LNCaP clone FGC (cell line): ENCODE measurements around the gene PACSIN3.
"Not testable (repeated sequence)": the region's sequence is repeated elsewhere in the genome, so short reads cannot be mapped to it uniquely, and the experiment has no call there.

Experiments used
- DNase-seq: peaks from one replicate; pipeline ENCODE4 v3.0.0-alpha.2; 2011; ENCODE audit warnings: low read depth
- H3K4me3 ChIP-seq: 2 replicates; pipeline ENCODE4 v1.5.1; 2011; ENCODE audit warnings: mild to moderate bottlenecking, low read depth, low read length, control low read depth
- CTCF ChIP-seq: IDR thresholded peaks from 2 replicates; pipeline ENCODE4 v1.5.1; 2012; ENCODE audit warnings: mild to moderate bottlenecking; ENCODE audit not compliant: control insufficient read depth, insufficient read depth; ENCODE audit errors: extremely low read depth

Gene PACSIN3

GRCh38 chr11:47192111-47192510, 5.9 kb upstream of the PACSIN3 start:
- no peak for DNase-seq

GRCh38 chr11:47191137-47191536, 4.9 kb upstream of the PACSIN3 start:
- not testable (repeated sequence) for DNase-seq, H3K4me3 ChIP-seq

More at GRCh38 chr11:47192111-47192510, 5.9 kb upstream of the PACSIN3 start:
- H3K4me3 ChIP-seq, result no peak overlapping the region
- no peak for TF ChIP-seq CTCF

GRCh38 chr11:47189100-47189834, 3.0 kb upstream of the PACSIN3 start:
- TF ChIP-seq CTCF, result no peak
- H3K4me3 ChIP-seq, result no peak overlapping the region
- DNase-seq, result peak; percentile 88

GRCh38 chr11:47188259-47188658, 2.0 kb upstream of the PACSIN3 start:
- DNase-seq, result no peak
- TF ChIP-seq CTCF, result no peak
- H3K4me3 ChIP-seq, result no peak overlapping the region

- TF ChIP-seq CTCF, result no peak
- no peak overlapping the region for H3K4me3 ChIP-seq
- DNase-seq, result no peak
Measured at GRCh38 chr11:47187723-47188122, 1.5 kb upstream of the PACSIN3 start.

GRCh38 chr11:47186700-47187695, 764 bp upstream of the PACSIN3 start:
- no peak for TF ChIP-seq CTCF
- peak overlapping the region; percentile 61 for H3K4me3 ChIP-seq
- DNase-seq, result no peak
